ENCODE results near the gene MGAT4A. TPM values are rescaled to one million over a fixed set of nuclear protein-coding genes. Genes with fewer than 3 reads are reported as not detected.

MGAT4A gene
- total and polyA plus RNA-seq, 2 of the 8 experiments (the other 6 are each of a cell fraction or from before 2014, with no cell fraction given), result 1.4 to 7.7 TPM

GRCh38 chr2:98777710-98778109 is 46.8 kb upstream of the MGAT4A start:
- FAIRE-seq, result no peak
- no peak overlapping the region for H2AFZ ChIP-seq (ENCODE audit: low read length)
- no peak overlapping the region for H2BK5ac ChIP-seq (ENCODE audit: low read depth, low read length)
- ChIA-PET POLR2A (ENCODE audit: partially characterized antibody) (no interaction called here), CTCF (ENCODE audit: partially characterized antibody) (interaction anchor here (1.6 kb wide), 1 partner anchor 59 kb away, joined by 3 read pairs; no protein-coding TSS in a partner anchor)
- no peak overlapping the region for H4K5ac ChIP-seq (ENCODE audit: insufficient read length, low read depth, low read length)
- H3K27ac ChIP-seq (ENCODE audit: low read depth, low read length), result no peak overlapping the region
- H3K18ac ChIP-seq (ENCODE audit: extremely low read depth, low read length), result no peak overlapping the region
- H2AK5ac ChIP-seq (ENCODE audit: low read depth, low read length), result no peak overlapping the region
- H3K9me3 ChIP-seq (ENCODE audit: insufficient read depth in 2 of 2, low read depth in 1 of 2, low read length in 1 of 2), result peaks cover 3 to 12% of the 10 kb centered on the region in 2 experiments; a peak in 1 of 4 replicates
- no peak for DNase-seq (ENCODE audit: low read depth in 1 of 2, low spot score in 2 of 2)
- no peak overlapping the region for H2BK20ac ChIP-seq (ENCODE audit: low read length)
- H3K4me2 ChIP-seq (ENCODE audit: insufficient read depth in 1 of 2, low read depth in 2 of 2, low read length in 2 of 2), result no peak overlapping the region
- WGBS, 2 experiments (ENCODE audit: extremely low coverage in 1 of 2, insufficient coverage in 1 of 2, insufficient read length in 1 of 2, insufficient replicate concordance in 2 of 2, low coverage in 1 of 2, low lambda C conversion rate in 2 of 2, missing lambda C conversion rate in 1 of 2), result 85% methylated on average over 1 of the region's 1 CpG; no CpG with 5 or more reads in 1 of the 2 experiments
- H3K4me3 ChIP-seq (ENCODE audit: extremely low read depth in 1 of 4, insufficient read depth in 2 of 4, low read depth in 3 of 4, low read length in 4 of 4), result no peak overlapping the region
- H3K27me3 ChIP-seq (replicated peaks in 1 of 4; ENCODE audit: control insufficient read depth in 3 of 4, extremely low read depth in 1 of 4, insufficient read depth in 3 of 4, low read length in 3 of 4), result no peaks in the 10 kb centered on the region
- H3K23ac ChIP-seq (ENCODE audit: insufficient read length), result no peak overlapping the region
- no peaks in the 10 kb centered on the region for H4K20me1 ChIP-seq (replicated peaks in 1 of 2; ENCODE audit: control insufficient read depth in 1 of 2, insufficient read depth in 2 of 2, low read length in 2 of 2)
- H3K4ac ChIP-seq (replicated peaks; ENCODE audit: insufficient read length, low read depth, low read length), result no peak overlapping the region
- H3K14ac ChIP-seq (ENCODE audit: insufficient read length), result no peak overlapping the region
- no peak overlapping the region for H2BK15ac ChIP-seq (ENCODE audit: low read length)
- no peaks in the 10 kb centered on the region for H3K79me2 ChIP-seq (ENCODE audit: control insufficient read depth in 1 of 2, insufficient read depth in 2 of 2, low read length in 2 of 2)
- no peaks in the 10 kb centered on the region for H3K23me2 ChIP-seq (ENCODE audit: low read depth, low read length)
- no peak overlapping the region for H3K9ac ChIP-seq (replicated peaks in 1 of 4; ENCODE audit: extremely low read depth in 1 of 4, low read depth in 3 of 4, low read length in 3 of 4)
- H3K56ac ChIP-seq (replicated peaks; ENCODE audit: insufficient read length, low read depth, low read length), result no peak overlapping the region
- H3K79me1 ChIP-seq (ENCODE audit: low read depth, low read length), result no peaks in the 10 kb centered on the region
- no peak overlapping the region for H4K91ac ChIP-seq (replicated peaks; ENCODE audit: insufficient read length, low read length)
- no peak overlapping the region for H4K8ac ChIP-seq (ENCODE audit: extremely low read depth, insufficient read depth, low read length)
- no peak overlapping the region for H2BK12ac ChIP-seq (ENCODE audit: low read depth, low read length)
- no peaks in the 10 kb centered on the region for H3K36me3 ChIP-seq (ENCODE audit: control insufficient read depth in 2 of 4, insufficient read depth in 4 of 4, low read length in 3 of 4)
- H2BK120ac ChIP-seq (replicated peaks; ENCODE audit: low read depth, low read length), result no peak overlapping the region
- H3K4me1 ChIP-seq (replicated peaks in 1 of 4; ENCODE audit: control insufficient read depth in 3 of 4, insufficient read depth in 4 of 4, low read length in 3 of 4), result peaks cover 1 to 6% (median 4%) of the 10 kb centered on the region in 4 experiments; a peak in 4 of 7 replicates
- TF ChIP-seq HDAC6 (IDR thresholded peaks at IDR 0.05; ENCODE audit: low read depth, low read length) (no peak), ATF3 (IDR thresholded peaks at IDR 0.05; ENCODE audit: insufficient read depth, low read depth, low read length) (no peak), SIRT6 (IDR thresholded peaks at IDR 0.05; ENCODE audit: low read length) (no peak), SP2 (IDR thresholded peaks at IDR 0.05; ENCODE audit: low read length) (no peak), BRCA1 (IDR thresholded peaks at IDR 0.05; ENCODE audit: low read depth, low read length) (no peak), GTF2F1 (IDR thresholded peaks at IDR 0.05; ENCODE audit: borderline replicate concordance, low read depth, low read length) (no peak), KDM5A (IDR thresholded peaks at IDR 0.05; ENCODE audit: low read length) (no peak), HDAC2 (IDR thresholded peaks at IDR 0.05; ENCODE audit: borderline replicate concordance in 1 of 2, low read depth in 2 of 2, low read length in 2 of 2) (no peak), RAD21 (IDR thresholded peaks at IDR 0.05 in 1 of 2, conservative IDR thresholded peaks at IDR 0.05 in 1 of 2; ENCODE audit: low read depth in 2 of 2, low read length in 2 of 2) (no peak), TEAD4 (IDR thresholded peaks at IDR 0.05; ENCODE audit: low read depth, low read length) (no peak), SIX5 (IDR thresholded peaks at IDR 0.05; ENCODE audit: low read depth, low read length) (no peak), EP300 (IDR thresholded peaks at IDR 0.05; ENCODE audit: borderline replicate concordance in 1 of 2, low read depth in 2 of 2, low read length in 2 of 2) (no peak), TAF7 (optimal IDR thresholded peaks at IDR 0.05; ENCODE audit: borderline replicate concordance, low read depth, low read length) (no peak), ZNF274 (IDR thresholded peaks at IDR 0.05; ENCODE audit: borderline replicate concordance, extremely low read depth, low read length) (no peak)

Measured in H1 (cell line).